GM18520 (cell line): ENCODE results near the gene IMPA2.
"Not testable (repeated sequence)": the region's sequence is repeated elsewhere in the genome, so short reads cannot be mapped to it uniquely, and the experiment has no call there.

Source experiments
- ATAC-seq: cut with Tn5 transposase; IDR thresholded peaks from one replicate; pipeline ENCODE4 v1.9.1; 2021; ENCODE audit not compliant: unreplicated experiment

IMPA2 gene

GRCh38 chr18:11981192-11981542 is at the start of gene IMPA2:
TSS of gene IMPA2 (plus strand) at chr18:11981507. CDS start at chr18:11981670, 163 bp downstream.
- ATAC-seq: peak; percentile 12

- ATAC-seq: no peak
Observed at GRCh38 chr18:11932393-11932792, 48.9 kb upstream of the IMPA2 start.

GRCh38 chr18:11937874-11938478 is 43.3 kb upstream of the IMPA2 start:
- ATAC-seq: no peak

DNA sequence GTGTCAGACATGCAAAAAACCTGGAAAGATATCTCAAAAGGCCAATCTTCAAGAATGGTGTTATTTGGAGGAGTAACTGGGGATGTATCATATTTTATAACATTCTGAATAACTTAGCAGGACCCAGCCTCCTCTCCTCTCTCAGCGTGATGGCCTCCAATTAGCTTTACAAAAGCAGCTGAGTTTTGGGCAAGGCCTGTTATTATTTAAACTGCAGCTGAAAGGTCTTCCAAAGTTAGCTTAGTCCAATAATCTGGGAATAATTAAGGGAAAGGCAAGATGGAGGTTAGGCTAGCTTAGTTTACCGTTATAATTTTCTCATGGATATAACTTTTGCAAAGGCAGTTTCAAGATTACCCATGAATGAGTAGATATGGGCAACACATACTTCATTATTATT is 40.4 kb upstream of the IMPA2 start:
- ATAC-seq: no peak

GRCh38 chr18:11943551-11943950 is 37.8 kb upstream of the IMPA2 start:
- ATAC-seq: no peak

GRCh38 chr18:11944252-11944651 is 37.1 kb upstream of the IMPA2 start:
- no peak for ATAC-seq

DNA sequence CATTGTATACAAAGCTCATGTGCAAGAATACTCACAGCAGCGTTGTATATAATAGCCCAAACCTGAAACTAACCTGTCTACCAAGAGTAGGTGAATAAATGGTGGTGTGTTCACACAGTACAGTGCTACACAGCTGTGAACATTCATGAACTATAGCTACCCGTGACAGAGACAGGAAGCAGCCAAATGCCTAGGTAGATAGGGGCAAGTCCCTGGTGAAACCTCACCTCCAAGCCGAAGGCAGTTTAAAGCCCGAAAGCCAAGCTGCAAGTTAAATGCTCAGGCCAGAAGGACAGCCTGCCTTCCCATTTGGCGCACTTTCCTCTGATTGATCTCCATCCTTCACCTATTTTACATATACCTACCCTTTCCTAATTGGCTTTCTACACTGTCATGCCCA is 36.5 kb upstream of the IMPA2 start:
- ATAC-seq: no peak

- not testable (repeated sequence) for ATAC-seq
Observed at GRCh38 chr18:11945834-11946659, 35.3 kb upstream of the IMPA2 start.

GRCh38 chr18:11946756-11947155 is 34.6 kb upstream of the IMPA2 start:
- ATAC-seq: no peak

DNA sequence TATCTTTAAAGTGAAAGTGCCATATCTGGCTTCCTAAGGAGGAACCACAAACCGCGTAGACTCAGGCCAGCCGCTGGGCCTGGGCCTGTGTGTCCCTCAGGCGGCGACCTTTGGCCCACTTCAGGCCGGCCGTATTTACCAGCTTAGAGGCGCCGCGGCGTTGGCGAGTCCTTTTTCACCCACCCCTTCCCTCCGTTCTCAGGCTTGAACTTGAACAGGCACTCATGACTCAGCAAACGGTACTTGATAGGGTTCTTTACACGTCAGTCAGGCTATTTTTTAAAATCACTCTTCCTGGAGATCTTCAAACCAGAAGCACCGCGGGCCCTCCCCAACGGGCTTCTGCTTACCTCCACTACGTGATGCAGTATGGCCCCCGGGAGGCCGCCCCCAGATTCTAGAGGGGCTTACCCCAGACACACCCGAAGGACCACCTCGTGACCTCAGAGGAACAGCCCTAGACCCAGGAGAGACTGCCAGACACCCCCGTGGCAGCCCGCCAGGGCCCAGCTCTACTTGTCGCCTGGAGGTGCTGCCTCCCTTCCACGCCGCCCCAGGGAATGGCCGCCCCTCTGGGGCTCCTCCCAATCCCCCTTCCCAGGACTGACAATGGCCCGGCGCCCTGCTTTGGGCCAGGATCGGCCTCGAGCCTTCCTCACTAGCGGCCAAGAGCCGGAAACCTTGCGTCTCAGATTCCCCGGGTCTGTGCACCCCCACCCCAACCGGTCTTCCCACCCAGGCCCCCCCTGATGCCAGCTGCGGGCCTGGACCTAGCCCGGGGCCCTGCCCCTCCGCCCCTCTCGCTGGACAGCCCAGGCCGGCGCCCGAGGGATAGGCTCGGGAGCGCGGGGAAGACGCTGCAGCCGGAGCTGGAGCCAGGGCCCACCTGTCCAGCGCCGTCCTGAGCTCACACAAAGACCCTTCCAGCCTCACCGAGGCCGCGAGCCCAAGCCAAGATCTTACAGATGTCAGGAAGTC is 33.8 kb upstream of the IMPA2 start:
- ATAC-seq: peak; percentile 68

- no peak for ATAC-seq
Observed at GRCh38 chr18:11948852-11949523, 32.3 kb upstream of the IMPA2 start.

GRCh38 chr18:11950824-11951223 is 30.5 kb upstream of the IMPA2 start:
- ATAC-seq: no peak

DNA sequence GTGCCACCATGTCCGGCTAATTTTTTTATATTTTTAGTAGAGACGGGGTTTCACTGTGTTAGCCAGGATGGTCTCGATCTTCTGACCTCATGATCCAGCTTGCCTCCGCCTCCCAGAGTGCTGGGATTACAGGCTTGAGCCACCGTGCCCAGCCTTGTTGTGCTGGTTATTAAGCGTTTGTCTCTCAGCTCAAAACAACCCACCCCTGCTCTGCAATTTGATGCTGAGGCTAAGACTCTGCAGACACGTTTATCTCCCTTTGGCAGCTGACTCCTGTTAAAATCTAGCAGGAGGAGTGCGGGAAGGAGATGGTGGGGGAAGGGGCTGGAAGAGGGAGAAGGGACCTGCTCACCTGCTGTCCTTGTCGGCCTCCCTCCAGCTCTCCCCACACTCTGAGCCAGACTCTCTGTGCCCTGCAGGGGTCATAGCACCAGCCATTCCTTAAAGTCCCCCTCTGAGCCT is 29.9 kb upstream of the IMPA2 start:
- ATAC-seq: no peak

DNA sequence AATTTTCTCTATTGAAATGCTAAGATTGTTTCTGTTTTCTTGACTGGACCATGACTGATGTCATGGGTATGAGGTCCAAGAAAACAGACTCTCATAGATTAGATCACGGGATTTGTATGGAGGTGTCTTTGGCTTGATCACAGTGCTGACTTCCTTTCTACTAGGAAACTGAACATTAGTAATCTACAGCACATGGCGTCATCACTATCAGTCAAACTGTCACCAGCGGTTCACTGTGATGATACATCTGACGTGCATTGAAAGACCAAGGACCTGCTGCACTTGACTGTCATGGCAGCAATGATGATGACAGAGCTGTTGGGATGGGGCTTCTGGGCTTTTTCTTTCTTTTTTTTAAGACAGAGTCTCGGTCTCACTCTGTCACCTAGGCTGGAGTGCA is 28.2 kb upstream of the IMPA2 start:
- ATAC-seq: no peak

- no peak for ATAC-seq
Observed at GRCh38 chr18:11955239-11956029, 25.9 kb upstream of the IMPA2 start.

DNA sequence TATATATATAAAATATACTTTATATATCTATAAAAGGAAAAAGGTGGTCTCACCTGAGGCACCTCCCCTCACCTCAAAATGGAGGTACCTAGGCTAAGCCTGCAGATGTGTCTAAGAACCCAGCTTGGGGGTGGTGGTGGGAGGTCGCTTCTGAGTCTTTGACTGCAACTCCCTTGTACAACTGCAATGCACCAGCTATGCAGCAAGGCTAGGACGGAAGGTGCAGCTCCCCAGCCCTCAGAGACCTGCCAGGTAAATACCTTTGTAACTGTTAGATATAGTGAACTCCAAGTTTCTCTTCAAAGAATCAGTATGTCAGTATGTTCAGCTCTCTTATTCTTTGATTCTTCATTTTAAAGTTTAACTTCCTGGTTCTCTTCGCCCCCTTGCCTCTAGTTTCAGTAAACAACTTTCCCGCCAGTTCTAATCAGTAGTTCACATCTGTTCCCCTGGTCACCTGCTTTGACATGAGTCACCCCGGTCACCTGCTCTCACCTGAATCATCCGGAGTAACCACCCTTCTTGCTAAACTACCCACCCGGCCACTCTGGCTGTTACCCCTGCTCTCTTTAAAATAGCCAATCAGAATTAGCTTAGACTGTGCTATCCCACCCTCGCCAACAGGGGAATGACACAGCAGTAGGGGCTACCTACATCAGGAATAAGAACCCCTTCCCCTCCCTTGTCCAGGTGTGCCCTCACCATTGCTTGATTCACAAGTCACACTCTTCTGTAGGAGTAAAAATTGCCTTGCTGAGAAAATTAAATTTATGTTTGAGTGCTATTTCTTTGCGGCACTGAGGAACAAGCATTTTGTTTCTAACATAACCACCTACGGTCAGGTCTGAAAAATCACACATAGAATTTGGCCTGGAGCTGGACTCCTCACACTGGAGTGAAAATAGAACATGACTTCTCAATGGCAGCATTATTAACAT is 24.7 kb upstream of the IMPA2 start:
- no peak for ATAC-seq

- ATAC-seq: no peak
Observed at GRCh38 chr18:11957636-11958035, 23.7 kb upstream of the IMPA2 start.

DNA sequence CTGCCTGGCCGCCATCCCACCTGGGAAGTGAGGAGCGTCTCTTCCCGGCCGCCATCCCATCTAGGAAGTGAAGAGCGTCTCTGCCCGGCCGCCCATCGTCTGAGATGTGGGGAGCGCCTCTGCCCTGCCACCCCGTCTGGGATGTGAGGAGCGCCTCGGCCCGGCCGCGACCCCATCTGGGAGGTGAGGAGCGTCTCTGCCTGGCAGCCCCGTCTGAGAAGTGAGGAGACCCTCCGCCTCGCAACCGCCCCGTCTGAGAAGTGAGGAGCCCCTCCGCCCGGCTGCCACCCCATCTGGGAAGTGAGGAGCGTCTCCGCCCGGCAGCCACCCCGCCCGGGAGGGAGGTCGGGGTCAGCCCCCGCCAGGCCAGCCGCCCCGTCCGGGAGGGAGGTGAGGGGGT is 21.7 kb upstream of the IMPA2 start:
- not testable (repeated sequence) for ATAC-seq
